ENCODE data around the gene KHDC4. TPM values are rescaled to one million over a fixed set of nuclear protein-coding genes. Genes with fewer than 3 reads are reported as not detected.

KHDC4 gene
- total RNA-seq (2021; fragmentation: NEBNext Ultra II Directional; extraction: Animal tissue kit (Norgen Biotek cat#: 25700)): 10 to 100 TPM; 22.6 to 26.1 (median 23.5) TPM
- long read RNA-seq, partial matches to known transcripts: 0 of 4 reads
- long read RNA-seq, other reads (novel, unspliced or antisense): 4 of 4 reads

DNA sequence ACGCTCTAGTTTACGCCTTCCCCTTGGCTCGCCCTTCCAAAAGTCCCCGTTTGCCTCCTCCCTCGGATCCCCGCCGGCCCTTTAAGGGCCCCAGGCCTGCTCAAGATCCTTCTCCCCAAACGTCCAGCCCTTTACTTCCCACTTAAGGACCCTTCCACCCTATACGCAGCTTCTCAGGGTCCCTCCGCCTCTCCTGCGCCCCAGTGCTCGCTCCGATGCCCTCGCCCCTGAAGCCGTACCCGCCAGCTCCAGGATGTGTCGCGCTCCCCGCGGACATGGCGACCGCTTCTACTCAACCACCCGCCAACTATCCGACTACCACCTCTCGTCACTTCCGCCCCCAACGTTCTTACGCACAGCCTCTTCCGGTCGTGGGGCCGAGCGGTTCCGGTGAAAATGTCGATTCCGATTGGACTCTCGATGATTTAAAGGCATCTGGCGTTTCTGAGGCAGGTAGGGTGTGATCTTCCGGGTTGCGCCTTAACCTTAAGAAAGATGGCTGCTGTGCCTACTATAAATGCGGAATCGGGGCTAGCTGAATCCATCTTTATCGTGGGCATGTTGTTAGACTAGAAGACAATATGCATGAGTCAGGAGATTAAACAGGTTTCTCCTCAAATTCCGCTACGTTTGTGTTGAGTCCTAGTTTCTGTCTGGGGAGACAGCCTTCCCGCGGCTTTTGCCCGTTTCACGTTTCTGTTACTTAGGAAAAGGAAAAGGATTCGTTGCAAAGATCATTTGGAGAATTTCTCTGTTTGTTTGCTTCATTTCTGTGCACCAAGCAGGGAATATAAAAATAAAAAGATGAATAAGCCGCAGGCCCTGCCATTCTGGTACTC is at the start of gene KHDC4:
KHDC4 (minus strand) TSS at position 317 of the 839 bp plus-strand sequence; CDS start at position 277, 40 bp downstream.
- peaks cover 26% of the 10 kb centered on the region for H3K36me3 Mint-ChIP-seq (ENCODE audit: low read depth)
- H3K27me3 Mint-ChIP-seq (ENCODE audit: insufficient read depth): peaks cover 2% of the 10 kb centered on the region; the same call in 1 of the 2 replicates
- H3K27ac Mint-ChIP-seq: no peak within 1 kb of the TSS; the same call in 1 of the 2 replicates
- no peaks in the 10 kb centered on the region for H3K9me3 Mint-ChIP-seq
- TF ChIP-seq, protein P1, sequence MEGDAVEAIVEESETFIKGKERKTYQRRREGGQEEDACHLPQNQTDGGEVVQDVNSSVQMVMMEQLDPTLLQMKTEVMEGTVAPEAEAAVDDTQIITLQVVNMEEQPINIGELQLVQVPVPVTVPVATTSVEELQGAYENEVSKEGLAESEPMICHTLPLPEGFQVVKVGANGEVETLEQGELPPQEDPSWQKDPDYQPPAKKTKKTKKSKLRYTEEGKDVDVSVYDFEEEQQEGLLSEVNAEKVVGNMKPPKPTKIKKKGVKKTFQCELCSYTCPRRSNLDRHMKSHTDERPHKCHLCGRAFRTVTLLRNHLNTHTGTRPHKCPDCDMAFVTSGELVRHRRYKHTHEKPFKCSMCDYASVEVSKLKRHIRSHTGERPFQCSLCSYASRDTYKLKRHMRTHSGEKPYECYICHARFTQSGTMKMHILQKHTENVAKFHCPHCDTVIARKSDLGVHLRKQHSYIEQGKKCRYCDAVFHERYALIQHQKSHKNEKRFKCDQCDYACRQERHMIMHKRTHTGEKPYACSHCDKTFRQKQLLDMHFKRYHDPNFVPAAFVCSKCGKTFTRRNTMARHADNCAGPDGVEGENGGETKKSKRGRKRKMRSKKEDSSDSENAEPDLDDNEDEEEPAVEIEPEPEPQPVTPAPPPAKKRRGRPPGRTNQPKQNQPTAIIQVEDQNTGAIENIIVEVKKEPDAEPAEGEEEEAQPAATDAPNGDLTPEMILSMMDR (IDR thresholded peaks at IDR 0.05): no peak
- peak; percentile 97 for DNase-seq
- peaks cover 47% of the 10 kb centered on the region for H3K4me1 Mint-ChIP-seq (ENCODE audit: low read depth)
- H3K4me3 Mint-ChIP-seq: no peak within 1 kb of the TSS

DNA sequence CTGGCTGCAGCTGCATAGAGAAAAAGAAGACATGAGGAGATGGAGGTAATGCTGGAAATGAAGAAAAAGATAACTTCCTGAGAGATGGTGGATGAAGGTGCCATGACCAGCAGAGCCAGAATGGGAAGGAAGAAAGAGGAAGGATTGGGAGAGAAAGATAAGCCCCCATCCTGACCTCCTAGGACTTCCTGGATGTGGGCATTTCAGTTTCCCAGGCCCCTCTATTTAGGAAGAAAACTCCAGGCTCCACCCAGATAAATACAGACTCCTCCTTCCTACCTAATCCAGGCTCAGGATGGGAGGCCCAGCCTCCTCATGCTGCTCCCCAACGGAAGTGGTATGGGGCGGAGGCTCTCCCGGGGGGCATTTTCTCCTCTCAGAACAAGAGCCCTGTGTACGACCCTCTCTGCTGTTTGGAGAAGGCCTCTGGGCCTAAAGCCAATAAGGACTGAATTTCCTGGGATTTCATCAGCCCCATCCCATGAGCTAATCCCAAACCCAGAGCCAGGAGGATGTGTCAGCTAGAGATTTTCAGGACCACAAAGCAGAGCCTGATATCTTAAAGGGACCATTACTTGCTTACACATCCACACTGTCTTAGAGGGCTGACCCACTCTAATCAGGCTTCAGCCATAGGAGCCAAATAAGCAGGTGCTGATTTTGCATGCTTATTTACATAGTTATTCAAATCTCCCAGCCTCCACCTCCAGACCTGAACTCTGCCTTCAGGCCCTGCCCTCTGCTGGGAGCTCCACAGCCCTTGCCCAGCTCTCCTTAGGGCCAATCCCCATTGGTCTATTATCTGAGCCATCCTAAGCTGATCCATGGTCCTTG is 49.2 kb upstream of the KHDC4 start:
- Mint-ChIP-seq H3K27me3 (ENCODE audit: insufficient read depth) (no peaks in the 10 kb centered on the region; the same call in none of the 2 replicates), H3K36me3 (ENCODE audit: low read depth) (peaks cover 4% of the 10 kb centered on the region; the same call in 1 of the 2 replicates), H3K4me1 (ENCODE audit: low read depth) (peaks cover 55% of the 10 kb centered on the region), H3K9me3 (no peaks in the 10 kb centered on the region), H3K4me3 (peak overlapping the region; percentile 90), H3K27ac (peak overlapping the region; percentile 95)
- peak; percentile 88 for DNase-seq
- TF ChIP-seq, protein P1 (IDR thresholded peaks at IDR 0.05): peak; percentile 26; the same call in 1 of the 2 replicates

DNA sequence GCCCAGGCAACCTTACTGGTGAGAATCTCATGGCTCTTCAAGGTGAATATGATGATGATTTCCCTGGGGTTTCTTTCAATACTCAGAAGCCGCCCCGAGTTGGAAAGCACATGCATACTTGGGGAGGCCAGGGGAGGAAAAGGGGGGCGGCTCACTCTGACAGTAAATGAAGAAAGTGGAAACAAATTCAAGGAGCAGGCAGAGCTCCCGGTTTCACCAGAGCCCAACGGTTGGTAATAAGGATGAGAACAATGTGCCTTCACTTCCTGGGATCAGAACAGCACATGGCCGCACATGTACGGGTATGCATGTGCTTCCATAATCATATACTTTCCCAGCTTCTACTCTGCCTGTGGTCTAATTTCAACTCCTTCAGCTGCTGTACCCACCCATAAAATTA is 47.9 kb upstream of the KHDC4 start:
- Mint-ChIP-seq H3K27me3 (ENCODE audit: insufficient read depth) (no peaks in the 10 kb centered on the region; the same call in none of the 2 replicates), H3K27ac (peak overlapping the region; percentile 95), H3K36me3 (ENCODE audit: low read depth) (peaks cover 10% of the 10 kb centered on the region), H3K4me3 (peak overlapping the region; percentile 90), H3K4me1 (ENCODE audit: low read depth) (peaks cover 58% of the 10 kb centered on the region), H3K9me3 (no peaks in the 10 kb centered on the region)
- DNase-seq: no peak
- TF ChIP-seq, protein P1 (IDR thresholded peaks at IDR 0.05): no peak

DNA sequence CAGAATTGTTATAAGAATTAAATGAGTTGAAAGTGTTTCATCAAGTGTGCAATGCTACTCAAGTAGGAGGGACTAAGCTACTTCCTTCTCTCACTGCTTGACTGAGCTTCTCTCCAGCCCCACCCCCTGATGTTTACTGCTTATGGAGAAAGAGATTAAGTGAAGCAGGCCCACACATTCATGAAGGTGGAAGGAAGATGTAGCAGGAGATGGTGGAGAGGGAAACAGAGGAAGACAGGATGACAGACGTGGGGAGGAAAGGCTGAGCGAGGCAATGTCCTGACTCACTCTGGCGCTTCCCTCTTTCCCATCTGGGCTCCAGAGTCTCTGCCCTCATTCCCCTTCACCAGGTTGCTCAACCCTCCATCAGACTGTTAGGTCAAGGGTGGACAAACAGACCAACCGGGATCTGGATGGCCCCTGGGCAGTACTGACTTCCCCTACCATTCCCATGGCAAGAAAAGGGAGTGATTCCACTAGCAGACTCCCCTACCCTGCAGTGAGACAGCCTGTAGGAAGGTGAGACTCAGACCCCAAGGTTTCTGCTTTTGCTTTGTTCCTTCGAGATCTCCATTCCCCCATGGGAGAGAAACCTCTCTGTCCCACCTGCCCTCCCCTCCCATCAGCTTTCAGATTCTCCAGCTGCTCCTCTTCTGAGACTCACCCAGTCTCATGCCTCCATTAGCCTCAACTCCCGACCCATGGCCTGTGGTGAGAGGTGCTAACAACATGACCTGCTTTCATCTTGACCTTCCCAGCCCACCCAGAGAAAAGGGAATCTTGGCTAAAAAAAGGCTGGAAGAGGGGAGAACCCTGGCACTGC is 47.3 kb upstream of the KHDC4 start:
- peak; percentile 62 for DNase-seq
- H3K36me3 Mint-ChIP-seq (ENCODE audit: low read depth): peaks cover 10% of the 10 kb centered on the region
- no peaks in the 10 kb centered on the region; the same call in none of the 2 replicates for H3K27me3 Mint-ChIP-seq (ENCODE audit: insufficient read depth)
- no peaks in the 10 kb centered on the region for H3K9me3 Mint-ChIP-seq
- TF ChIP-seq, protein P1 (IDR thresholded peaks at IDR 0.05): no peak
- peaks cover 64% of the 10 kb centered on the region for H3K4me1 Mint-ChIP-seq (ENCODE audit: low read depth)
- H3K27ac Mint-ChIP-seq: peak overlapping the region; percentile 95
- peak overlapping the region; percentile 90 for H3K4me3 Mint-ChIP-seq
